Kidney tubule cell (primary cell): ENCODE data around the gene KIAA1328.
"Not testable (repeated sequence)": the region's sequence is repeated elsewhere in the genome, so short reads cannot be mapped to it uniquely, and the experiment has no call there.

Experiments used
- DNase-seq: peaks from one replicate; pipeline ENCODE4 v3.0.0-alpha.2; 2018; ENCODE audit warnings: low spot score

The KIAA1328 gene

DNA sequence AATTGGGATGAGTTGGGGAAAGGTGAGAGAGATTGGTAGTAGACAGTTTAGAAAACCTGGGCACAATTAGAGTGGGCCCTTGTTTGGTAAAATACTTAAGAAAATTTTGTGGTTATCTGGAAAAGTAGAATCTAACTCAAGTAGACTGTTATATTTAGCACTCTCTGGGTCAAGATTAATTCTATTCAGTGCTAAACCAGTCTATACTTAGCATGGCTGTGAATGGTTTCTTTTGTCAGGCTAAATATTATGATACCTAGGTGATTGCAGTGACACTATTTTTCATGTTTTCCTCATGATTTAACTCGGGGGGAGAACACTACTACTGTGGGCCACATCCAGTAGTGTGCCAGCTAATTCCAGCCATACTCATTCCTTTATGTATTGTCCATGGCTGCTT is 58.9 kb downstream of the KIAA1328 start:
- no peak for DNase-seq

DNA sequence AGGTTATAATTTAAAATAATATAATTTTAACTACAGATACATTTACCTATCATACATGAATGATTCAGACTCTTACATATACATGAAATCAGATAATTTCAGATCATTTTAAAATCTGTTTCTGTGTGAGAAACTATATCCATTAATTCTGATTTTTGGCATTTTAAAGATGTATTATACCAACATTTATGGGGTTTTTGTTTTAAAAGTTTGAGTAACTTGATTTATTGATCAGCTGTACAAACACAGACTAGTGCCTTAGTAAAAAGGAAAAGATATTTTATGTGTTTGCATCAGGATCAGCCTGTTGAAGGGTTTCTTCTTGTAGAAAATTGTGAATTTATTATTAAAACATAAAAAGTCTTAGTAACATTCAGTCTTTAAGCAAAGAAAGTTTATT is 59.9 kb downstream of the KIAA1328 start:
- no peak for DNase-seq

DNA sequence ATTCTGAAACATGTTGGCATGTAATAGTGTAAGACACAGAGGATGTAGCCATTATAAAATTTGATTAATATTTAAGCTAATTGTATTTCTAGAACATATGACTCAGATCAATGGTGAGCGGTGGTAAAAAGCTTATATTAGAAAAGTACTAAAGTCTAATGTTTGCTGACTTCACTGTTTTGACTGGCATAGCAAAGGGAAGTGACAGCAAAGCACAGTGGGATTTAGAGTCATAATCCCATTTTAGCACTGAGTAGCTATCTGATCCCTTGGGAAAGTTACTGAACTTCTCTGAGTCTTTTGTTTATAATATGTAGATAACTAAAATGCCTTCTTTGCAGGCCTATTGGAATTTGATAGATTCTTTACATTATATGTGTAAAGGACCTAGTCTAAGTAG is 60.4 kb downstream of the KIAA1328 start:
- DNase-seq: peak; percentile 28

DNA sequence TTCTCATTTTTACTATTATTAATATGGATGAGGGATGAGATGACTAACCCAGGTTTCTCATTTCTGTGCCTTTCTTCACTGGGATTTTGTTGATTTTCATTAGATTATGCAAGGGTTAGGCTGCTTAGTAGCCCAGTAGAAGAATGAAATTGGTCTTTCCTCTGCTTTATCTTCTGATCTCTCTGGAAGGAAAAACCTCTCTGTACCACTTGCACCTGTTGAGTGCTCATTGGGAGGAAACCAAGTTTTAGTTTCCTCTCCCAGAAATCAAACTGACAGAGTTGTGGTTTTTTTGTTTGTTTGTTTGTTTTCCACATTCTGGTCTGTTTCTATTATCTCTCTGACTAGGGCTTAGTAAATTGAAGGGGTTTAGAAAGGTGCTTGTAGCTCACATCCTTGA is 60.8 kb downstream of the KIAA1328 start:
- no peak for DNase-seq

DNA sequence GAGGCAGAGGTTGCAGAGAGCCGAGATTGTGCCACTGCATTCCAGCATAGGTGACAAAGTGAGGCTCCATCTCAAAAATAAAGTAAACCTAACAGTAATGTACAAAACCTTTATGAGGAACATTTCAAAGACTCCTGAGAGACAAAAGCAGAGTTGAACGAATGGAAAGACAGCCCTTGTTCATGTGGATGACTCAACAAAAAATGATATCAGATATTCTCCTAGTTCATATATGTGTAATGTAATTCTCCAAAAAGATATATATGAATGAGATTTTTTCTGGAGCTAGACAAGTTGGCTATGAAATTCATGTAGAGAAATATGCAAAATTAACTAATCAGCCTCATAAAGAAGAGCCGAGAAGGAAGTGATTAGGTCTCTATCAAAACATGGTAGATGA is 61.7 kb downstream of the KIAA1328 start:
- DNase-seq: no peak

DNA sequence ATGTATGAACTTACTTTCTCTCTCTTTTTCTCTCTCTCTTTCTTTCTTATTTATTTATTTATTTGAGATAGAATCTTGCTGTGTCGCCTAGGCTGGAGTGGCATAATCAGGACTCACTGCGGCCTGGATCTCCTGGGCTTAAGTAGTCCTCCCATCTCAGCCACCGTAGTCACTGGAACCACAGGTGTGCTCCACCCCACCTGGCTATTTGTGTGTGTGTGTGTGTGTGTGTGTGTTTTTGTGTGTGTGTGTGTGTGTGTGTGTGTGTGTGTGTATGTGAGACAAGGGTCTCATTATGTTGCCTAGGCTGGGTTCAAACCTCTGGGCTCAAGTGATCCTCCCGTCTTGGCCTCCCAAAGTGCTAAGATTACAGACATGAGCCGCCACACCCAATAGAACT is 64.3 kb downstream of the KIAA1328 start:
- no peak for DNase-seq

DNA sequence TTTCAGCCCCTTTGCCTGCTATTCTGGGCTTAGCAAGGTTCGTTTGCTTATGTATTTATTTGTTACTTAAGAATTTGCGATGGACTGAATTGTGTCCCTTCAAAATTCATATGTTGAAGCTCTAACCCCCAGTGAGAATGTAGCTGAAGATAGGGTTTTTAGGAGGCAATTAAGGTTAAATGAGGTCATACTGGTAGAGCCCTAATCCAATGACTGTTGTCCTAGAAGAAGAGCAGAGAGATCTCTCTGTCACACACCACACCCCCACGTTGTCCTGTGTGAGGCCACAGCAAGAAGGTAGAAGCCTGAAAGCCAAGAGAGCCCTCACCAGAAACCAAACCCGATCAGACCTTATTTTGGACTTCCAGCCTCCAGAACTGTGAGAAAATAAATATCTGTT is 66.7 kb downstream of the KIAA1328 start:
- DNase-seq: no peak

DNA sequence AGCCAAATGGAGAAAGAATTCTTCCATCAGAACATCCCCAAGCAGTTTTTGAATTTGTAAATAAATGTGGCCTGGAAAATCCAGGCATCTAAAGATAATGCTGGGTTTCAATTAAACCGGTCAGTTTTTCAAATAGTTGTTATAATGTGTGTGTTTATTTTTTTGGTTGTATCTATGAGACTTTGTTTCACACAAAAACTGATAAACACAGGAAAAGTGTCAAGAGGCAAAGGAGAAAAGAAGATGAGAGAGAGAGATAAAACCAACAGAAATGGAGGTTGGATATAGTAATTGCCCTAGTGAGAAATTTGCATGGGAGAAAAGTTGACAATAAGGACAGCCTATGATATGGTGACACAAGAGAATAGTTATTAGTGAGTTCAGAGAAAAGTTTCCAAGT is 68.3 kb downstream of the KIAA1328 start:
- no peak for DNase-seq

DNA sequence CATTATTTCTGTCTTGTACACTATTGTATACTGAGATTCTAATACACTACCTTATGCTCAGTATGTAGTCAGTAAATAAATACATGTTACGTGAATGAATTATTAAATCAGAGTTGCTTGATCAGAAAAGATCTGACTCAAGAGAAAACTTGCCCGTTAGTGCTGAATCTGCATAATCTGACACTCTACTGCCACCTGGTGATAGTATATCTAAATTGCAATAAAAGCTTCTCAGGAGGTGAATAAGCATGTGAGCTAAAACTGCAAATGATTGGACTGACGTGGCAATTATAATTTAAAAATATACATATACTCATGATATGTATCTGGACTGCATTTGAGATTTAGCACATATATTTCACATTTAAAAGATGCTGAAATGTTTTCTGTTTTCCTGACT is 70.4 kb downstream of the KIAA1328 start:
- peak; percentile 28 for DNase-seq

DNA sequence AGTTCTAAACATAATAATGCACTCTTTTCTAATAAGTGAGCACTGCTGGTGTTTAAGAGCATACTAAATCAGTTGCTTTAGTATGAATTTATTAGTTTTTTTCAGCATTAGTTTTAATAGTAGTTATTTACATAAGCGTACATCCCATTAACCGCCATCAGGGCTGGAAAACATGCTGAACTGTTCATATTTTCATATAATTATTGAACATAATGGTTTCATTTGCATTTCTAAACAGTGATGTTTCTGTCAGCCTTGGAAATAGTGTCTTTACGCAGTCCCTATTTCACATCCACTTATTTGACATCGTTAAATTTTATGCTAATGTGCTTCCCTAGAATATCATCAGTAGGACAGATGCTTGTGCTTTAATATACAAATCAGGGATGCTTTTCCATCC is 71.5 kb downstream of the KIAA1328 start:
- DNase-seq: no peak

DNA sequence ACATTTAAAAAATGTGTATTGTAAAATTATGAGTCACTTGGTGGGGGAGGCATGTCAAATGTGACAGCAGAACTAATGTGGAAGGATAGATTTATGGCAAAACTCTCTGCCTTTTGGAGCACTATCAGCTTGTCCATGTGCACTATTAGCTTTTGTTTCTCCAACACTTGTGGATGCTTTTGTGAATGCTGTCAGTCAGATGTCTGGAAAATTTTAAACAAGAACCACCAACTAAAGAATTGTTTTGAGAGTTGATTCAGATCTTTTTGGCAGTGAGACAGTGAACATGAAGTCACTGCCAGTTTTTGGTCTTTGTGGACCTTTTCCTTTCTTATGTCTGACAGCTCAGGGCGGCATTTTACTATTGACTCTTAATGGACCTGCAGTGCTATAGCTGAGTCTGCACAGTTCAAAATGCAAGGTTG is 72.4 kb downstream of the KIAA1328 start:
- no peak for DNase-seq

DNA sequence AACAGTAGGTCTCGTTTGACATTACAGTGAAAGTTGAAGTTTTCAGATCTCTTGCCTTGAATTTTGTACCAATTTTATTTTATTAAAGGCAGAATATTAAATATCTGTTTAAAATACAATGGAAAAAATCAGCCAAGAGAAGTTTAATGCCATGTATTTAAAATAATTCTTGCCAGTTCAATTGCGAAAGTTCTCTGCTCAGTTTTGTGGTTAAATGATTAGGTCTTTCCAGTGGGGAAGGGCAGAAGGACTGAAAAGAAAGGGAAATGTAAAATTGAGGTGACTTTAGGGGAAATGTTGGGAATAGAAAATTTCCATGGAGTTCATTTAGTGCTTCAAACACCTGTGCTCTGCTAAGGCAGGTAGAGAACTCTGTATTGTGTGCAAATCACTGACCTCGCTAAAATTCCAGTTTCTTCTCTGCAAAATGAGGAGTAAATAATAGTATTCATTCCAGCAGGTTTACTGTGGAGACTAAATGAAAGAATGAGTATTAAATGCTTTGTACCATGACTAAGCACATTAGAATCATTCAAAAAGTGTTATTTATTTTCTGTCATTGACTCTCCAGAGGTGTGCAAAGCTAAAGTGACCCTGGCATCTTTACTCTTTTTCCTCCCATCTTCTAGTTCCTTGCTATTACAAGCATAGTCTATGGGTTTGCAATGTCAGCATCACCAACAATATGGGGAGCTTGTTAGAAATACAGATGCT is 74.4 kb downstream of the KIAA1328 start:
- no peak for DNase-seq

DNA sequence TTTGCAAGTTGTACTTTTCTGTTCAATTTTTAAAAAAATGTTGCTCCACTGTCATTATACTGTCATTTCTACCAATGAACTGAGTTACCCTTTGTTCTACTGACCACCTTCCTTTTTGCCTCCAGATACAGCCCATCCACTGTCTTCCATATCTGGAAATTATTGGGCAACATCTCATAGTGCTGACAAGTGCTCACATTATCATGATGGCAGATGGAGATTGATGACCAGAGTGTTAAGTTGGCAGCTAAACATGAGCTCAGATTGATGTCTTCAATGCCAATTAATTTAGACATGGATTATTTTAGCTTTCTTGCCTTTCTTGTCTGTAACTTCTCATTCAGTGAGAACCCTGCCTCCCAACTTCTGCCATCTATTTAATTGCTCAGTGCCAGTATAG is 76.6 kb downstream of the KIAA1328 start:
- no peak for DNase-seq

DNA sequence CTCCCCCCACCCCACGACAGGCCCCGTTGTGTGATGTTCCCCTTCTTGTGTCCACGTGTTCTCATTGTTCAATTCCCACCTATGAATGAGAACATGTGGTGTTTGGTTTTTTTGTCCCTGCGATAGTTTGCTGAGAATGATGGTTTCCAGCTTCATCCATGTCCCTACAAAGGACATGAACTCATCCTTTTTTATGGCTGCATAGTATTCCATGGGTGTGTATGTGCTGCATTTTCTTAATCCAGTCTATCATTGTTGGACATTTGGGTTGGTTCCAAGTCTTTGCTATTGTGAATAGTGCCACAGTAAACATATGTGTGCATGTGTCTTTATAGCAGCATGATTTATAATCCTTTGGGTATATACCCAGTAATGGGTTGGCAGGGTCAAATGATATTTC is 80.4 kb downstream of the KIAA1328 start:
- not testable (repeated sequence) for DNase-seq

DNA sequence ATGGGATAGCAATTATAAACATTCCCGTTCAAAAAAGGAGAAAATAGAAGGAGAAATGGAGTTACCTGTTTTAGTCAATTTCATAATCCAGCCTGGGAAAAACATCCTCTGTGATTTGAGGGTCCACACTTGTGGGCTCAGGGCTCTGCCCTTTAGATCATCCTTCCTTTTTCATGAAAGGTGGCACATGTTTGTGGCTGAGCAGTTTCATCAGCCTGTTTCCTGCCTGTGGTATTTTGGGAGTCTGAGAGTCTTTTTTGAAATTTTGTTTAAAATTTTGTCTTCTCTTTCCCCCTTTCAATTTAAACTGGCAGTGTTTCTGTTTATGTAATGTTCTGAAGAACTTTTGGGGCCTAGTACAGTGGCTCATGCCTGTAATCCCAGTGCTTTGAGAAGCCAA is 84.0 kb downstream of the KIAA1328 start:
- DNase-seq: no peak

DNA sequence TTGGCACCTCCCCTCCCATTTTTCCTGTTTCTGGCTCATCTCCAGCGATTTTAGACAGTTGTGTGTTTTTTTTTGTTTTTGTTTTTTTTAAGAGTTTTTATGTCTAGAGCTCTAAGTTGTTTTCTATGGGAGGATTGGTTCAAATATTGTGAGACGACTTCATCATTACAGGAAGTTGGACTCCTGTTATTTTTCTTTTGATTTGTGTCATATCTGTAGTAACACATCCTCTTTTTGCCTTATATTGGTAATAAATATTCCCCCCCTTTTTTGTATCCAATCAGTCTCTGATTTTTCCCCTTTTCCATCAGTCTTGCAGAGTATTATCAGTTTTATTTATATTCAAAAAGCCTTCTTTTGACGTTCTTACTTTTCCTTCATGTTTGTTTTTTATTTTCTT is 89.0 kb downstream of the KIAA1328 start:
- no peak for DNase-seq

DNA sequence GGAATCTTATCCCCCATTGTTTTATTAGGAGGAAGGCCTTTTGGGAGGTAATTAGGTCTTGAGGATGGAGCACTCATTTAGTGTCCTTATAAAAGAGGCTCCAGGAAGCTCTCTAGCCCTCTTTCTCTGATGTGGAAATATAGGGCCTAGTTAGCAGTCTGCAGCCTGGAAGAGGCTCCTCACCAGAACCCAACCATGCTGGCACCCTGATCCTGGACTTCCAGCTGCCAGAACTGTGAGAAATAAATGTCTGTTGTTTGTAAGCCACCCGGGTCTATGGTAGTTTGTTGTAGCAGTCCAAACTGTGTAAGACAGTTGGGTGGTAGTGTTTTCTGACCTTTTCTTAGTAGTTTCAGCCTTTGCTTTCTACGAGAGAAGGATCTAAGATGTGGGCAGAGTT is 100.7 kb downstream of the KIAA1328 start:
- no peak for DNase-seq

DNA sequence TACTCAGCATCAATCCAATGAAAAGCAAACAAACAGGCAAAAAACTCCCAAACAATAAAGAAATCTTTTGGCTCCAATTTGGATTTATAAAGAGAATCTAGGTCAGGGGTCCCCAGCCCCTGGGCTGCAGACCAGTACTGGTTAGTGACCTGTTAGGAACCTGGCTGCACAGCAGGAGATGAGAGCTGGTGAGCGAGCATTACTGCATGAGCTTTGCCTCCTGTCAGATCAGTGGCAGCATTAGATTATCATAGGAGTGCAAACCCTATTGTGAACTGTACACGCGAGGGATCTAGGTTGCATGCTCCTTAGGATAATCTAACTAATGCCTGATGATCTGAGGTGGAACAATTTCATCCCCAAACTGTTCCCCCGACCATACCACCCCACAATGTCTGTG is 102.2 kb downstream of the KIAA1328 start:
- DNase-seq: no peak

DNA sequence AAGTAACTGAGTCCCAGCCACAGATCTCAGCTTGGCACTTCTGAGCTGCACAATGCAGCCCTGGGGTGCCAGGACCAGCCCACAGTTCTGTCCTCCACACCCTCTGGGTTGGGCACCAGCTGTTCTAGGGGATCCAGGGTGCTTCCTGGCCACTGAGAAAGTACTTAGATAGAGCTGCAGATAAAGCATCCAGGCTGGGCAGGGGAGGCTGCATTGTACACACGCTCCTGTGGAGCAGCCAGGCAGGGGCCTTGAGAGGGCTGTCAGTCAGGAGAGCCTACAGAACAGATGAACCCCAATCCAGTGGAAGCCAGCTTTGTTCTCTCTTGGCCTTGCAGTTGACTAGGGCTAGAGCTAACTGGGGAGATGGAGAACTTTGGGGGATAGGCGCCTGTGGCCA is 104.6 kb downstream of the KIAA1328 start:
- no peak for DNase-seq

DNA sequence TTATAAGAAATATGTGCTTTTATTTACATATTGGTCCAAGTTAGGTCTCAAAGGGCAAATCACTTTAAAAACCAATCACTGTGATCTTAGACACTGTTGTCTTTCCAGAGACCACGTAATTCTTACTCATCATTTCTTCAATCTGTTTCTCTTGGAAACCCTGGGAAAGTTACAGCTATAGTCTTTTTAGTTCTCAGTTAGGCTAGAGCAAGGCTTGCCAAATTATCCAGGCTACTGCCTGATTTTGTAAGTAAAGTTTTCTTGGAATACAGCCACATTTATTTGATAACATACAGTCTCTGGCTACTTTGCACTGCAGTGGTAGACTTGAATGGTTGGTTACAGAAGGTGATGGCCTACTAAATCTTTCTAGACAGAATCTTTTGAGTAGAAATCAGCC is 106.0 kb downstream of the KIAA1328 start:
- DNase-seq: no peak

DNA sequence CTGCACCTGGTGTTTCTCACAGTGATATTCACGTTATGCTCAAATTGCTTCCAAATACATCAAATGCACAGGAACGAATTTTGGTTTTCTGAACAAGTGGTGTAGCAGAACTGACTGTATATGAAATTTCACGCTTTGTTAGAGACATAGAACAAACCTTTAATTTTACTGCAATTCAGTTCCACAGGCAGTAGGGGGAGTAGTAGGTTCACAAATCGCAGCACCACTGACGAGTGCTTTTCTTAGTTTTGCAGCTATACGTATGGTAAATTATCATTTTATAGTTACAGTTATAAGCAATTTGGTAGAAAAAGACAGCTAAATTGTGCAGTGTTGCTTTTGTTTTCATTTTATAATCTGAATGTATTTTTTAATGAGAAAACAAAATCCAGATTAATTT is 113.3 kb downstream of the KIAA1328 start:
- peak; percentile 54 for DNase-seq

DNA sequence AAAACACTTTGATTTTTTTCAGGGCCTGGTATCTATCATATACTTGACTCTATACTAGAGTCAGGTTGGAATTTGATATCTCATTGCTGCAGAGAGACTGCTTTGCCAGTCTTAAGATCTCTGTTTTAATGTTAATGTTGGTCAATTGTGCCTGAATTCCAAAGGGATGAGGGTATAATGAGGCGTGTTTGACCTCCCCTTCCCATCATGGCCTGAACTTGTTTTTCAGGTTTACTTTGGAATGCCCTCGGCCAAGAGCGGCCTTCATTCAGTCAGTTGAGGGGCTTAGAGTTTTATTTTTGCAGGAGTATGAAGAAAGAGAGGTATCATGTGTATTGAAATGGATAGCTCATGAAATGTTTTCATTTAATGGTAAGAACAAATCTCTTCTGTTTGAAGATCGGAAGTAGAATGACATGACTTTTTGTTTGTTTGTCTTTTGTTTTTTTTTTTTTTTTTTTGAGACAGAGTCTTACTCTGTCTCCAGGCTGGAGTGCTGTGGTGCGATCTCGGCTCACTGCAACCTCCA is 119.0 kb downstream of the KIAA1328 start:
- DNase-seq: peak; percentile 37

DNA sequence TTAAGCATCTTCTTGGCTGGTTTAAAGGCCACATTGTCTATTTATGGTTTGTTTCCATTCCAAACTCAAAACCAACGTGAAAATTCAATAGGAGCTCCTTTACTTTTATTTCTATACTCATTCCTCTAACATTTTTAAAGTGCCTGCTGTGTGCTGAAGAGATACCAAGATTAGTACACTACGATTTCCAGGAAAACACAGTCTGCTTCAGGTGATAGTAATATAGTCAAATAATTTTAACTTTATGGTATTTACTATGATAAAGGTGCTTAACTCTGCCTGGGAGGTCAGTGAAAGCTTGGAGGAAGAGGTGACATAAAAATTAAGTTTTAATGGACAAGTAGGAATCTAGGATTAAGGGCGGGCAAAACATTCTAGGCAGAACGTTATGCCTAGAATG is 121.4 kb downstream of the KIAA1328 start:
- no peak for DNase-seq

DNA sequence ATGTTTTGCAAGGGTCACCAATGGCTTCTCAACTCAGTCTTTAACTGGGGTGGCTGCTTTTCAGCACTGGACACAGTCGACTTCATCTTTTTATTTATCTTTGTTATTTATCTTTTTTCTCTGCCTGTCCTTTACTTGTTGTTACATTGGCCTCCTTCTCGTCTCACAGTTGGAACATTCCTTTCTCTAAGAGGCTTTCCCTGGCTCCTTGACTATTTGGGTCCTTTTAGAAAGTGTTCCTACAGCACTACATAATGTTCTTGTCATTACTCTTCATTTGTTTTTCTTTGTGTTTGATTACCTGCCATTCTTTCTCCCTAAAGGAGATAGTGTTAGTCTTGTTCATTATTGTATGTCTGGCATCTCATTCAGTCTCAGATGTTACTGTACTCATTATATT is 122.0 kb downstream of the KIAA1328 start:
- no peak for DNase-seq
